Kidney glomerular epithelial cell (primary cell): ENCODE results near the gene TBC1D16.

Experiments
- DNase-seq: peaks from one replicate; lab custom pipeline; 2025; lab: John Stamatoyannopoulos, UW

The TBC1D16 gene

DNA sequence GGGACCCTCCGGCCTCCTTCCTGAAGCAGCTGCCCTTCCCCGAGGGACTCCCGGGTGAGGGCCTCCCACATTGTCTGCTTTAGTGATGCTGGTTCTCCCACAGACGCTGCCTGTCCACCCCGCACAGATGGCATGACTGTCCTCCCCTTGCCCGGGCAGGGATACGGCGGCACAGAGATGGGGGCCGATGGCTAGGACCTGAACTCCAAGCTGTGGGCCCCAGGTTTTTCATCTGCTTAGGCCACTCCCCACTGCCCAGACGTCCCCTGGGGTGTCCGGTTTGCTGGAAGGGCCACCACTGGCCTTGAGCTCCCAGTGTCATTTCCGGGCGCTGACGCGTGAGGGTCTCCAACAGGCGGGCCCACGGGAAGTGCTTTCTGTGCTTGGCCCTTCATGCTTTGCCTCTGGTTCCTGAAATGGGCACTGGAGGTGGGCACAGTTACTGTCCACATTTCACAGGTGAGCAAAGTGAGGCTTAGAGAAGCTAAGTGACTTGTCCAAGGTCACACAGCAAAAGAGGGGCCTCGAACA is 109.0 kb downstream of the TBC1D16 start:
- no peak for DNase-seq

DNA sequence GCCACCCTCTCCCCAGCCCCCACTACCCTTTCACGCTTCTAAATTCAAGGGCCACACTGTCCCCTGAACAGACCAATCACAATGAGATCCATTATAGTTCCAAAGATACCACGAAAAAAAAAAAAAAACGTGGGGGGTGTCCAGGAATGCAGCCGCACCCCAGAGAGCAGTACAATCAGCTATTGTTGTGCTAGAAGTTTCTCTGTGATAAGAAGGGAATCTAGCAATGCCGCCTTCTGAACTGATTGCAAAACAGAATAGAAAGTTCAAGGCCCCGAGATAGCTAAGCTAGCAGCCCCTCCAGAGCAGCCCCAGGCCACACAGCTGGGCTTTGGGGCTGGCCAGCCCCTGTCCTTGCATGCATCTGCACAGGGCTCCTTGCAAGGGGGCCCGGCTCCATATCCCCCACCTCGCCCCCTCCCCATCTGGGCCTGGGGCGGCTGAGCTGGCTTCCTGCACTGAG is 109.5 kb downstream of the TBC1D16 start:
- DNase-seq = no peak

DNA sequence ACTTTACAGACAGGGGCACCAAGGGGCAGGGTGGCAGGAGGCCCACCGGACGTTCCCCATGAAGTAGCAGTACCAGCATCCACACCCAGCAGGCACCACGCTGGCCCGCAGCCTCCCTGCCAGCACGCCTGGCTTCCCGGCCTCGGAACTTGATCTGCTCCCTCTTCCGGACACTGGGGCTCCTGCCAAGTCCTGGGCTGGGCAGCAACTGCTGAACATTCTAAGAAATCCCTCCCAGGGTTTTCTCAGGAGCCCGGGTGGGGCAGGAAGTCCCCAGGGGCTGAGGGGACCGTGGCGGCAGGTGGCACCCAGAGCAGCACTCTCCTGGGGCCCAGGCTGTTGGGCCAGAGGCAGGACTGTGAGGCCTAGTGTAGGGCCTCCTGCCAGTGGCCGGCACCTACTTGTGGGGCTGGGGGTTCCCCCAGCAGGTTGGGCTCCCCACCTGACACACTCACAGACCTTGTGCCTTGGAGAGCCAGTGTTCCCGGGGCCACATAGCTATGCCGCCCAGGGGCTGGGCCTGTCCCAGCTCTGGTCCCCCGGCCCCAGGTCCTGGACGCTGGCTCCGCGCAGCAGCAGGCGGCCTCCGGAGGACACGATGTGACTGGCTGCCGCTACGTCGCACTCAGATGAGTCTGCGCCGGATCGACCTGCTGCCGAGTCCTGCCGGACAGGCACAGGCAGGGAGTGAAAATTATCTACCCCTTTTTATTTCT is 110.3 kb downstream of the TBC1D16 start:
- no peak for DNase-seq

DNA sequence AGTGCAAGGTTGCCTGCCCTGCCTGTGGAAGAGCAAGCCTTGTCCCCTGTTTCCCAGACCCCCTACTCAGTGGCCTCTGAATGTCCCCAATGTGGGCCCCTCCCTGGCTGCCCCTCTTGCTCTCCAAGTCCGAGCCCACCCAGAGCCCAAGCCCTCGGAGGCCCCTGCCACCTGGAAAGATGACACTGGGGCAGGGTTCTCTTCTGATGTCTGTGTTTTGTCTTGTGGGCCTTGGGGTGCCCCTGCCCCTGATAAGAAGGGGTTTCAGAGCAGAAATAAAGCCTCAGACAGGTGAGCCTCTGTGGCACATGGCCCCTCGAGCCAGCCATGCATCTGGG is 111.1 kb downstream of the TBC1D16 start:
- no peak for DNase-seq

DNA sequence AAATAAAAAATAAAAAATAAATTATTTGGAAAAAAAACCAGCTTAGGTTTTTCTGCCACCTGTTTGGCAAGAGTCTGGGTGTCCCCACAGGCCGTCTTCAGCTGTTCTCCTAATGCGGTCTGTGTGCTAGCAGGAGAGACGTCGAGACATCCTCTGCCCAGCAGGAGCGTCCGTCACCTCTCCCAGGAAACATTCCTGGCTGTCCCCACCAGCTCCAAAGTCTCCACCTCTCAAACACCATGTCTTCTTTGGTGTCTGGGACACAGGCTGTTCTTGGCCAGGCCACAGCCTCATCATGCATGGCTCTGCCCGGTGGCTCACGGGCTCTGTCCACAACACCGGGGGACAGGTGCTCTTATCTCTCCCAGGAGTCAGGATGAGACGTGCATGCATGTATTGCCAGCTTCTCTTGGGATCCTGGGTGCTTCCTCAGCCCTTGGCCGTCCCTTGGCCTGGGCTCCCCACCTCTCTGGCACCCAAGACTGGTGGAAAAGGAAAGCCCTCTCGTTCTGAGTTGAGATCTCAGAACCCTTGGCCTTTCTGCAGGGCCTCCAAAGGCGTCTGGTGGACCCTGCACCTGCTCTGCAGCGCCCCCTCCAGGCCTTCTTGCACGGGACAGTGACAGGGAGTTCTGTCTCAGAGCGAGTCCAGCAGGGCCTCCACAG is 111.6 kb downstream of the TBC1D16 start:
- DNase-seq = no peak

DNA sequence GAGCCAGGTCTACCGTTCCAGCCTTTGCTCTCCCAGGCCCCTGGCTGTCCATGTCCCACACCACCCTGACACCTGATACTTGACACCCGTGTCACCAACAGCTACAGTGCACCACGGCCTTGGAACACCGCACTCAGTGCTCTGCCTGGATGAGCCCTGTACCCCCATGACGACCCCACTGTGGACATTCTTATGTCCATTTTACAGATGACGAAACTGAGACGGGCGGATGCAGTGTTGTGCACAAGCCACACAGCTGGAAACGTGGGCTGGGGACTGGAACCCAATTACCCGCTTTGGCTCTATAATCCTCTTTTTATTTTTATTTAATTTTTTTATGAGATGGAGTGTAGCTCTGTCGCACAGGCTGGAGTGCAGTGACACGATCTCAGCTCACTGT is 112.9 kb downstream of the TBC1D16 start:
- DNase-seq = no peak

DNA sequence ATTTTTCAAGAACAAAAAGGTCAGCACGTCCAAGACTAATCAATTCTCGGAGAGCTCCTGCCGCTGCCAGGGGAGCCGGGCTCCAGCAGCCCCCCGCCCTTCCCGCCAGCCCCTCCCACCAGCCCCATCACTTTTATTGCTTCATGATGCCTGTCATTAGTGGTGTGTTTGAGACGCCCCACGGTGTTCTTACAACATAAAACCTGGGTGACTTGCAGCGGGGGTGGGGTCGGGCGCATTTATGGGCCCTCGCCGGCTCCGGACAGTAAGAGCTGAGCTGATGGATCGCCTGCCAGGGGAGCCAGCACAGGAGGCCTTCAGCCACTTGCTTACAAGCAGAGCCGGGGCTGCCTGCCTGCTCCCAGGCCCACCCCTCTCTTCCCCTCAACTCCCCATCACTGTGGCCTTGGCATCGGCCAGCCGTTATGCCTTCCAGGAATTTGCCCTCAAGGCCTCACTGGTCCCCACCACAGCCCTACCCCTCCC is 113.5 kb downstream of the TBC1D16 start:
- DNase-seq = no peak

DNA sequence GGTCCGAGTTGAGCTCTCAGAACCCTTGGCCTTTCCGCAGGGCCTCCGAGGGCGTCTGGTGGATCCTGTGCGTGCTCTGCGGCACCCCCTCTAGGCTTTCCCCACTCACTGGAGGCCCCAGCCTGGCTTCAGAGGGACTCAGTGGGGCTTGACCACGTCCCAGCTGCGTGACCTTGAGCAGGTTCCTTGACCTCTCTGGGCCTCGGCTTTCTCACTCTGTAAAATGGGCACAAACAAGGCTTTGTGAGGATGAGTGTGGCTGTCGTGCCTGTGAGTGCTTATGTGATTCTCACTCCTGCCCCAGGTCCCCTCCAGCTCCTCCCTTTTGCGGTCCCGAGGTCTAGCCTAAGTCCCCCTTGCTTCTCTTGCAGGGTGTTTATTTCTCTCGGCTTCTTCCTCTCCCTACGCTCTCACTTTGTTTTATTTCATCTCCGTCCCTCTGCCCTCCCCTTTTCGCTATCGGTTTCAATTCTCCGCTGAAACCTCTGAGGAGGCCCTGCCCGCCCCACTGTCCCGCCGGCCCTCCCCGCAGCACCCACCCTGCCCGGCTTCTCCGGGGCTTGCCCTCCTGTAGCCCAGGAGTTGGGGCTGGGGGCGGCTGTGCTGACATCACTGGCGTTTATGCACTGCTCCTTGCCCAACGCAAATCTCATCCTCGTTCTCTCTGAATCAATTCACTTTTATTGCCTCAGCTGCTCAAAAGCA is 114.1 kb downstream of the TBC1D16 start:
- DNase-seq = no peak

DNA sequence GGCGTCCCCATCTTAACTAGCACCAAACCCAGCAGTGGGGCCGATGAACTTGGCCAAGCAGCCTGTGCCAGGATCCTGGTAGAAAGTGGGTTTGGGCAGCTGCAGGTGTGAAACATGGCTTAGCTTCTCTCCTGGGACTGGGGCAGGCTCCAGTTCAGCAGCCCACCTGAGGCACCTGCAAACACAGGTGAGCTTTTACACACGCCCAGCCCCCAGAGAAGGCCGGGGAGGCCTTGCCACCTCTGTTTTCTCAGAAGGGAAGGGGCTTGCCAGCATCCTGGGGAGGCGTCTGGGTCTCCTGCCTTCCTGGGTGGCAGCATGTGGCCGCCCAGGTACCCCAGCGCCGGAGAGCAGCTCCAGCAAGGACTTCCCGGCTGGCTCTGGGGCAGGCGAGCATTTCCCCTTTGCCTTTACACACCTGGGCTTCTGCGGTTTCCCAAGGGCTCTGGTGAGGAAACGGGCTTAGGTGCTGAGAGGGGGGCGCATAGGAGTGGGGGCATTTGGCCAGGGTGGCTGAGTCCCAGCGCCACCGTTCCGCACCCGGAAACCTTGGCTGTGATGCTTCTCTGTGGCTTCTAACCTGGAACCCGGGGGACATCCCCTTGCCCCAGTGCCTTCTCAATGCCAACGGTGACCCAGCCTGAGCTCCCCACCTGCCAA is 114.8 kb downstream of the TBC1D16 start:
- DNase-seq = no peak

DNA sequence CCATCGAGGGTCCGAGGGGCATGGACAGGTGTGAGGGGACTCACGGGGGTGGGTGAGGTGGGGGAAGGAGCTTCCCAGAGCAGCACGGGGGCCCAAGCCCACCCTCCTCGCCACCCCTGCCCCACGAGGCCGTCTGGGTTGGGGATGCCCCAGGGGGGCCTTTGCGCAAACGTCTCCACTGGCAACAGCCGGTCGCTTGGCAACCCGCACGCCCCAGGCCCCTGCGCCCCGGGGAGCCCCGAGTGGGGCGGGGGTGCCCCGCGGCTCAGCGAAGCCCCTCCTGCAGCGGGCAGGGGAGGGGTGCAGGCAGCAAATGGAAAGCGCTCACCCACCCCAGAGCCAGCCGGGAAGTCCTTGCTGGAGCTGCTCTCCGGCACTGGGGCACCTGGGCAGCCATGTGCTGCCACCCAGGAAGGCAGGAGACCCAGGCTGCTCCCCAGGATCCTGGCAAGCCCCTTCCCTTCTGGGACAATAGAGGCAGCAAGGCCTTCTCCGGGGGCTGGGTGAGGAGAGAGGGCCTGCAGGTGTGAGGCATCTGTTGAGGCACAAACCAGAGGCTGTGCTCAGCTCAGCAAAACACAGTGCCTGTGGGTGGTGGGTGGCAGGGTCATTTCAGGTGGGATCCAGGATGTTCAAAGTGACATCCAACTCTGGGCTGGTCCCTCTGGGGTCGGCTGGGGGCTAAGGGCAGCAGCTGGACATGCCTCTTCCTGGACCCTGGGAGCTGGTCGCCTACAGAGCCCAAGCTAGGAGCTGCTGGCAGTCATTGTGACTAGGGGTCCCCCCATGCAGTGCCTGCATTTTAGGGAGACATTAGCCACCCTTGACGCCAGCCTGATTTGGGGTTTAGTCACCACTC is 115.6 kb downstream of the TBC1D16 start:
- DNase-seq = no peak

DNA sequence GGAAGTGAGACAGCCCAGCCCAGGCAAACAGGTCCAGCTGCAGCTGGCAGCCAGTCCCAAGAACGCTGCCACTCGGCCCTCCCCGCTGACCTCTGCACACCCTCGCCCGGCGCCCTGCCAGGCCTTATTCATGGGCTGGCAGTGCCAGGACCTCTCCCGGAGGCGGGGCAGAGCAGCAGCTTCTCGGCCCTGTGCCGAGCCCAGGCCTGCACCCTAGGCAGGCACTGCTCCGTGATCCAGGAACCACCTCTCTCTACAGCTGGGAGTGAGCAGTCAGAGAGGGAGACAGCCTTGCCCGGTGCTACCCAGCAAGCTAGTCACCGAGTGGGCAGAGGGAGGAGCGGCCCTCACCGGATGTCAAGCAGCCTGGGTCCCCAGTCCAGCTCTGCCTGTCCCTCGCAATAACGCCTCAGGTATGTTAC is 116.5 kb downstream of the TBC1D16 start:
- DNase-seq = peak; percentile 85

DNA sequence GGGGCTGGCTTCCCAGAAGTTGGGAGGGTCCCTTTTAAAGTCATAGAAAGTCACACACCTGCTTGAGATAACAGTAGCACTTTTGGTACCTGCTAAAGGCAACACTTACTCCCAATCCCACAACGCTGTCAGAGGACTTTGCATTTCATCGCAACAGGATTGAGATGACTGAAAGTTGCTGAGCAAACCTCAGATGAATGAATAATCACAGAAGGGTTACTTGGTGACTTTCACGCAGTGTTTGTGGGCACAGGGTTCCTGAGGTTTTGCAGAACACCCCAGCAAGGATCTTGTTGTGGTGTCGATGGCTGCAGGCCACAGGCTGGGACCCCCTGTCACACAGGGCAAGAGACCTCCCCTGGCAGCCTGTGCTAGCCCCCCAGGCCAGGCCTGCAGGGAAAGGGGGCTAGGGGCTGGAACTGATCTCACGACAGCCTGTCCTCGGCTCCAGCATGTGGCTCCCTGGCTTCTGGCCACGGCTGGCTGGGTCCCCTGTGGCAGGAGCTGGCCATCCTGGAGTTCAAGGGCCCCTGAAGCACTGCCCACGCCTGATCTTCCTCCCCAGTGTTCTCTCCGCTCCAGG is 117.0 kb downstream of the TBC1D16 start:
- no peak for DNase-seq

DNA sequence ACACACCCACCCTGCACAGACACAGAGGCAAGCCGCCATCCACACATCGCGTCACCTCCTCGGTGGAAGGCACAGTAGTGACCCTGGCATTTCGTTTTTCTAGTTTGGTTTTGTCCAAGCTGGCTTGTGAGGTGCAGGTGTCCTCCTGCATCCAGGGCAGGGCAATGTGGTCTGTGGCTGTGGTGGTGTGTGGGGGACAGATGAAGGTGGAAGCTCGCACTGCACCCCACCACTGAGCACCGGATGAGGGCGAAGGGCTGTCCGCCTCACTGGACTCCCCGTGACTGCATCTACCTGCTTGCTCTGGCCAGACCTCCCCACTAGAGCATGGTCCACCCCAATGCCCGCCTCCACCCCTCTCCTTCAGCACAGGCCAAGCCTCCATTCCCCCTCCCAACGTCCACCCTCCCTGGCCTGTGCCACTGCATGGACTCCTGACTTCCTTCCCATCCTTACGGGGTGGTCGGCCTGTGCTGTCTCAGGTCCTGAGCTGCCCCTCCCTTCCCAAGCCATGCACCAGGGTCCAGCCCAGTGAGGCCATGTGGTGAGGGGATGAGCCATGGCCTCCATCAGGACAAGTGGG is 117.7 kb downstream of the TBC1D16 start:
- no peak for DNase-seq

DNA sequence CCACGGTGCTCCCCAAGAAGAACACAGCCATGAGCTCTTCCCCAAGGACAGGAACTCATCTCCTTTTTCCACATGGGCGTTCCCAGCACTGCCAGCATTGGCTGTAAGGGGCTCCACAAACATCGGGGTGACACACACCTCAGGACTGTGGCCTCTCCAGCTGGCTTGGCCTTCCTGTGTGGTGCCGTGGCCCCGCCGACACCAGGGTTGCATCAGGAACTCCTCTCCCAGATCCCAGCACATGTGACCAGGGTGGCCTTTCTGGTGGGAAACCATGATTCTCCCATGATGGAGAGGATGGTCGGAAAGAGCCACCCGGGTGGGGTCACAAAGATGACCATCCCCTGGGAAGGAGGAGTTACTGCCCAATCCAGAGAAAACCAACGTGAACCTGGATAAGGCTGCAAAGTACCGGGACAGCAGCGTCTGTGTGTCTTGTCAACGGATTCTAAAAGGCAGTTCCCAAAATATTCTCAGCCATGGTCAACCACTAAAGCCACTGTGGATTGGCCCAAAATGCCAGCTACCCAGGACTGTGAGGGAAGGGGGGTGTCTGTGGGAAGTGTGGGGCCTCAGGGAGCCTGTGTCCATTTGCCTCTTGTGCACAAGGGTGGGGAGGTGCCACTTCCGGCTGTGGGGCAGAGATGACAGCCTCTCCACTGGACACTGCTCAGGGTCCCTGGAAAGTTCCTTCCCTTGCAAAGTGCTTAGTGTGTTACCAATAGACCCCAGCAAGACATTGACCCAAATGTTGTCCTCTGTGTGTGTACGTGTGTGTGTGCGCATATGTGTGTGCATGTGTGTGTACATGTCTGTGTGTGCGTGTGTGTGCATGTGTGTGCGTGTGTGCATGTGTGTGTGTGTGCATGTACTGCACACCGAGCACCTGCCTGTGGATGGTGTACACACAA is 118.4 kb downstream of the TBC1D16 start:
- no peak for DNase-seq

DNA sequence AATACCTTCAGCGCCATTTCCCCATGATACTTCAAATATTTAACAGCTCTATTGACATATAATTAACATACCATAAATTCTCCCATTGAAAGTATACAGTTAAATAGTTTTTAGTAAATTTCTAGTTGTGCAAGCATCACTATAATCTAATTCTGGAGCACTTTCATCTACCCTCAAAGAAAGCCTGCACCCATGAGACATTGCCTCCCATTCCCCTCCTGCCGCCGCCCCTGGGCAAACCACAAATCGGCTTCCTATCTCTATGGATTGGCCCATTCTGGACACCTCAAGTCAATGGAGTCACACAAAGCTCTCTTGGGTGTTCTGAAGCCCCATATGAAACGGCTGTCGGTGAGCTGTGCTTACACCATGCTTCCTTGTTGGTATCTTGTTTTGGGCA is 119.2 kb downstream of the TBC1D16 start:
- no peak for DNase-seq

DNA sequence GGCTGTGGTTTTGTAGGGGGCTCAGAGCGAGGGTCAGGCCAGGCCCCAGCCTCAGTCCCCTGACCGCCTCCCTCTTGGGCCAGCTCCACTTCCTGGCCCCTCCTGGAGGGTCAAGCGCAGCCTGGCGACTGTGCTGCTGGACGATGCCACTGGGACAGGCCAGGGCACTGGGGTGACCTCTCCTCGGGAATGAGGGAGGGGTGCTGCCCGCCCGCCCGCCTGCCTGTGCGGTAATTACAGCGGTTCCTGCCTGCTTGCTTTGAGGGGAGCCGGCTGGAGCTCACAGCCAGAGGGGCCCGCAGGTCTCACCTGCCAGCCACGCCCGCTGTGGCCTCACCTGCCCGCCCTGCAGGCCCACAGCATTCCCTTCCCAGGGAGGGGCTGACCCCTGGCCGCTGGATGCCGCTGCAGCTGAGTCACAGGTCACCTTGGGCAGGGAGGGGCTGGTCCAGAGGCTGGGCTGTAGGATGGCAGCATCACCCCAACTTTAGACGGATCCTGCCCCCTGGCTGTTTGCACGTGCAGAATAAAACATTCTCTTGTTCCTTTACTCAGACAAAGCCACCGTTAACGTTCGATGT is 119.7 kb downstream of the TBC1D16 start:
- DNase-seq = no peak

DNA sequence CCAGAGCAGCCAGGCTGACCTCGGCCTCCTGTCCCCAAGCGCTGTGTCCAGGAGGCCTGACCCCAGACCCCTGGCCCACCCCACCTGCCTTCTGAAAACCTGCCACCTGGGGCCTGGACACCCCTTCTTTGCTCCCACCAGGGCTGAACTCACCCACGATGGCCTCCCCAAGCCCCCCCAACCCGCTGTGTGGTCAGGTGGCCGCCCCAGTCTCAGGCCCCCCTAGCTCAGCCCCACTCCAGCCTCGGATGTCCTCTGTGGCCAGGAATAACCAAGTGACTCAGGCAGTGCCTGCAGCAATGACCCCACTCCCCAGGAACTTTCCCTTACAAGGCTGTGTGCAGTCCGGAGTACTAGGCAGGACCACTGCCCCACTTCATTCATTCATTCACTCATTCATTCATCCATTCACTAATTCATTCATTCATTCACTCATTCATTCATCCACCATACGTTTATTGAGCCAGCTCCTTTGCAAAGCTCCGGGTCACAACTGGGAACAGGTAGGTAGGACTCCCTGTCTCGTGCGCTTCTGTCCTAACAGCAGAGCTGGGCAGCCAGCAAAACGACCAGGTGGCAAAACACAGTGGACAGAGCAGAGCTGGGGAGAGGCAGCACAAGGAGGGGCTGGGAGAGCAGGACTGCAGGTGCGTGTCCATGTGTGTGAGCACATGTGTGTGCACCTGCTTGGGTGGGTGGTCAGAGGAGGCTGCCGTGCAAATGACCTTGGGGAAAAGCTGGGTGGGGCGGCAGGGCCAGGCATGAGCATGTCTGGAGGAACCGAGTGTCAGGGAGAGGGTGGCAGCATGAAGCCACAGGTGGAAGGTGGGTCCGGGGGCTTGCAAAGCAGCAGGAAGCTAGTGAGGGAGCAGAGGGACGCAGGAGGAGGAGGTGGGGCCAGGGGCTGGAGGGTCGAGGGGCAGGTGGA is 120.6 kb downstream of the TBC1D16 start:
- DNase-seq = no peak
